ENCODE results near the gene MTMR6. TPM values are rescaled to one million over a fixed set of nuclear protein-coding genes. Genes with fewer than 3 reads are reported as not detected.

MTMR6 gene
- polyA plus RNA-seq, 1 experiment: 10.5 TPM

DNA sequence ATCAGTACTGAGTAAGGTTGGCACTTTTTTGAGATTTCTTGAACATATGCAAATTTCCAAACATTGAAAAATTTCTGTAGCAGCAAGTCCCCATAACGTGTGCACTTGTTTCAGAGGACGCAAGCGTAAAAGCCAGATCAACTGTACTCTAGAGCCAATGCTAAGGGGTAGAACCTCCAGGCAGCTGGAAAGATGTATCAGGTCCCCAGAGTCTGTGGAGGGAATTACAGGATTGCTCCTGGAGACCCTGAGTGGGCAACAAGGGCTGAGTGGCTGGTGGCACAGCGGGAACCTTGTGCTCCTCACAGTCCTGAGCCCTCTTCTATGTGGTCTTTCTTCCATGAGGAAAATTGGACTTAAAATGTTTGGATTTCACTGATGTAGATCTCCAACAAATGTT, 61.3 kb downstream of the MTMR6 start:
- peaks cover 3% of the 10 kb centered on the region for H3K27me3 ChIP-seq (ENCODE audit: control insufficient read depth, insufficient read depth, low read length)
- TF ChIP-seq, protein P1, sequence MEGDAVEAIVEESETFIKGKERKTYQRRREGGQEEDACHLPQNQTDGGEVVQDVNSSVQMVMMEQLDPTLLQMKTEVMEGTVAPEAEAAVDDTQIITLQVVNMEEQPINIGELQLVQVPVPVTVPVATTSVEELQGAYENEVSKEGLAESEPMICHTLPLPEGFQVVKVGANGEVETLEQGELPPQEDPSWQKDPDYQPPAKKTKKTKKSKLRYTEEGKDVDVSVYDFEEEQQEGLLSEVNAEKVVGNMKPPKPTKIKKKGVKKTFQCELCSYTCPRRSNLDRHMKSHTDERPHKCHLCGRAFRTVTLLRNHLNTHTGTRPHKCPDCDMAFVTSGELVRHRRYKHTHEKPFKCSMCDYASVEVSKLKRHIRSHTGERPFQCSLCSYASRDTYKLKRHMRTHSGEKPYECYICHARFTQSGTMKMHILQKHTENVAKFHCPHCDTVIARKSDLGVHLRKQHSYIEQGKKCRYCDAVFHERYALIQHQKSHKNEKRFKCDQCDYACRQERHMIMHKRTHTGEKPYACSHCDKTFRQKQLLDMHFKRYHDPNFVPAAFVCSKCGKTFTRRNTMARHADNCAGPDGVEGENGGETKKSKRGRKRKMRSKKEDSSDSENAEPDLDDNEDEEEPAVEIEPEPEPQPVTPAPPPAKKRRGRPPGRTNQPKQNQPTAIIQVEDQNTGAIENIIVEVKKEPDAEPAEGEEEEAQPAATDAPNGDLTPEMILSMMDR (IDR thresholded peaks at IDR 0.05; ENCODE audit: insufficient read depth, low read depth, low read length): no peak
- ChIA-PET POLR2A (no interaction called here), CTCF (interaction anchor here (2.3 kb wide), 1 partner anchor 8 kb away, joined by 9 read pairs; no protein-coding TSS in a partner anchor)
- H3K36me3 ChIP-seq (ENCODE audit: control insufficient read depth, insufficient read depth, low read length): no peaks in the 10 kb centered on the region
- DNase-seq (ENCODE audit: low read depth): no peak
- no peak overlapping the region for H3K4me3 ChIP-seq (ENCODE audit: low read depth, low read length)

DNA sequence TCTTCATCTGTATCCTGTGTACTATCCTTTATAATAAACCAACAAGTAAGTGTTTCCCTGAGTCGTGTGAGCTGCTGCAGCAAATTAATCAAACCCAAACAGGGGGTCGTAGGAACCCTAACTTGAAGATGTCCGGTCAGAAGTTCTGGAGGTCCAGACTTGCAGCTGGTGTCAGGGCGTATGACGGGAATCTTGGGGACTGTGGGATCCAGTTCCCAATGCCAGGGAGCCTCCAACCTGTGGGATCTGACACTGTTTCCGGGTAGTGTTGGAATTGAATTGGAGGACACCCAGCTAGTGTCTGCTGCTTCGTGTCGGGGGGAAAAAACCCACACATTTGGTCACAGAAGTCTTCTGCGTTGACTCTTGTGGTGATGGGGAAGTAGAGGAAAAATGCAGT, 63.1 kb downstream of the MTMR6 start:
- POLR2A ChIA-PET: no interaction called here
- H3K36me3 ChIP-seq (ENCODE audit: control insufficient read depth, insufficient read depth, low read length): no peaks in the 10 kb centered on the region
- no peak overlapping the region for H3K4me3 ChIP-seq (ENCODE audit: low read depth, low read length)
- no peak for DNase-seq (ENCODE audit: low read depth)
- TF ChIP-seq, protein P1 (IDR thresholded peaks at IDR 0.05; ENCODE audit: insufficient read depth, low read depth, low read length): no peak
- CTCF ChIA-PET: interaction anchor here (1.0 to 2.3 kb wide), 2 partner anchors 9 to 13 kb away, joined by 3 to 9 read pairs; no protein-coding TSS in a partner anchor
- H3K27me3 ChIP-seq (ENCODE audit: control insufficient read depth, insufficient read depth, low read length): peaks cover 3% of the 10 kb centered on the region

DNA sequence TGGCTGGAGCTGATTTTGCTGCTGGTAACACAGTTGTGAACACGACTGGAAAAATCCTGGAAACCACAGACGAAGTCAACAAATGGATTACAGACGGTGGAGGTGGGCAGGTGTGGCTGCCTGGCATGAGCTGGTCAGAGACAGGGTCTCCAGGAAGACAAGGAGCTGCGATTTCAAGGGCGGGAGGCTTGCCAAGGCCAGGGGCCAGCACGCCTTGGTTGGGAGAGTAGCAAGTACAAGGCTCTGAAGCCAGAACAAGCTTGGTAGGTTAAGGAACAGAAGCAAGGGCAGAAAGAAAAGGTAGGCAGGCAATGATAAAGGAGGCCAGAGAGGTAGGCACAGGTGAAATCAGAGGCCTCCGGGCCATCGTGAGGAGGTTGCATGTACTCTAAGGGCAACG, 64.5 kb downstream of the MTMR6 start:
- DNase-seq (ENCODE audit: low read depth): no peak
- POLR2A ChIA-PET: no interaction called here
- H3K36me3 ChIP-seq (ENCODE audit: control insufficient read depth, insufficient read depth, low read length): no peaks in the 10 kb centered on the region
- TF ChIP-seq, protein P1 (IDR thresholded peaks at IDR 0.05; ENCODE audit: insufficient read depth, low read depth, low read length): no peak
- CTCF ChIA-PET: interaction anchor here (0.5 kb wide), 1 partner anchor 9 kb away, joined by 4 read pairs; no protein-coding TSS in a partner anchor
- no peak overlapping the region for H3K4me3 ChIP-seq (ENCODE audit: low read depth, low read length)
- H3K27me3 ChIP-seq (ENCODE audit: control insufficient read depth, insufficient read depth, low read length): peaks cover 1% of the 10 kb centered on the region

DNA sequence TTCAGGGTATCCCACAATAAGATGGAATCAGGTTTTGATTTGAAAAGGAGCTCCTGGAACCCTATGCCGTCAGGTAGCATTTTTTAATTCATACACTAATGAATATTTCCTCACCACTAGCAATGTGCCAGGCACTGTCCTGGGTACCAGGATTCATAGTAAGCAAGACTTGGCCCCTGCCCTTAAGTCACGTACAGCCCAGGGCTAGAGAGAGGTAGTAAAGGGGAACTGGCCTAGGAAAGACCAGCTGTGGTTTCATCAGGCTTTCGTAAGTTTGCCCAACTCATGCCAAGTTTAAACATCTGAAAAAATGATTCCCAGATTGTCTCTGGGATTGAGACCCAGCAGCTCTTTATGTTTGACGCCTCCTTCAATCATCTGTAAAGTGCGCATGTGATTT, 69.3 kb downstream of the MTMR6 start:
- no peaks in the 10 kb centered on the region for H3K36me3 ChIP-seq (ENCODE audit: control insufficient read depth, insufficient read depth, low read length)

DNA sequence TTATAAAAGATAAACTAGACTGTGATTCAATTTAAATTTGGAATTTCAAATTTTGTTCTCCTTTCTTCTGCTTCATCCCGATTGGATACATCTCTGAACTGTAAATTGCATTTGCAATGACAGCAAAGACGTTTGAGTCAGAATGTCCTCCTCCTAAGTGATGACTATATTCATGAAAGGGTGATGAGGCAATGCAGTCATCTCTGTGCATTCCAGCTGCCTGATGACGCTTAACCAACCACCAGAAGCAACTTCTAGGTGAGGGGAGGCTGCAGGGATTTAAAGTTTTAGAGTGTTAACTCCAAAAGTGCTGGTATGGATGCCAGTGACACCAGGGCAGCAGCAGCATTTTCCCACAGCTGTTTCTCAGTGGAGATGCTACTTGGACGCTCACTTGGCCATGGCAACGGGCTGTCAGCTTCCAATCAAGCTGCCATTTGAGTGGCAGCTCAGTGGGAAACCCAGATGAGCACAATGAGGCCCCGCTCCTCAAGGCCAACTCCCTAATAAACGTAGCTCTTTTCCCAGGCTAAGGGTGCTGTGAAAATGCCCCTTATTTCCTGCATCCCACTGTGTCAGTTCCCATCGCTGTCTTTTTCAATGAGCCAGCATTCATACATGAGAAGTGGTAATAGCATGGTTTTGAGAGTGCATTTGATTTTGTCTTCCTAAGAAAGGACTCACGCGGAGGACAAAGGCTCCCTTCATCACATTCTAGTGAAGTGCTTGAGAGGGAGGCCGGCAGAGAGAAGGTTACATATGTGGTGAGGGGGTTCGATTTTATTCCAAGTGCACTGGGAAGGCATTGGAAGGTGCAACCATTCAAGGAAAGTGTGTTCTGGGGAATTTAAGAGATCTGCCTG, 70.0 kb downstream of the MTMR6 start:
- H3K4me3 ChIP-seq (ENCODE audit: low read depth, low read length): no peak overlapping the region
- POLR2A ChIA-PET: no interaction called here
- TF ChIP-seq, protein P1 (IDR thresholded peaks at IDR 0.05; ENCODE audit: insufficient read depth, low read depth, low read length): no peak
- CTCF ChIA-PET: interaction anchor here (0.6 to 1.0 kb wide), 2 partner anchors 12 to 101 kb away, joined by 3 read pairs; no protein-coding TSS in a partner anchor
- no peaks in the 10 kb centered on the region for H3K36me3 ChIP-seq (ENCODE audit: control insufficient read depth, insufficient read depth, low read length)
- H3K27me3 ChIP-seq (ENCODE audit: control insufficient read depth, insufficient read depth, low read length): no peaks in the 10 kb centered on the region
- DNase-seq (ENCODE audit: low read depth): no peak

More for the DNA sequence above, 69.3 kb downstream of the MTMR6 start:
- Histone ChIP-seq H3K4me3 (ENCODE audit: low read depth, low read length) (no peak overlapping the region), H3K27me3 (ENCODE audit: control insufficient read depth, insufficient read depth, low read length) (no peaks in the 10 kb centered on the region)
- ChIA-PET POLR2A (no interaction called here), CTCF (interaction anchor here (0.9 to 1.1 kb wide), 2 partner anchors 15 to 157 kb away, joined by 3 to 6 read pairs; no protein-coding TSS in a partner anchor)
- TF ChIP-seq, protein P1 (IDR thresholded peaks at IDR 0.05; ENCODE audit: insufficient read depth, low read depth, low read length): no peak
- no peak for DNase-seq (ENCODE audit: low read depth)
